HCT116 (cell line): ENCODE data around the gene ENDOD1. TPM values are rescaled to one million over a fixed set of nuclear protein-coding genes. Genes with fewer than 3 reads are reported as not detected.

Experiments used
- ATF3 ChIP-seq: IDR thresholded peaks from 2 replicates; pipeline ENCODE4 v1.6.1; 2012
- CEBPB ChIP-seq: IDR thresholded peaks from 2 replicates; pipeline ENCODE4 v1.6.1; 2012; ENCODE audit warnings: low read depth
- EGR1 ChIP-seq: IDR thresholded peaks from 2 replicates; pipeline ENCODE4 v1.6.1; 2012; ENCODE audit warnings: low read depth
- EZH2 ChIP-seq: fragments of 200-600 bp; sonication (generic); IDR thresholded peaks from 2 replicates; pipeline ENCODE4 v1.6.1; 2017; ENCODE audit warnings: antibody characterized with exemption, mixed run types
- JUND ChIP-seq: IDR thresholded peaks from 2 replicates; pipeline ENCODE4 v1.6.1; 2012
- MAX ChIP-seq: IDR thresholded peaks from 2 replicates; pipeline ENCODE4 v1.6.1; 2012
- POLR2AphosphoS5 ChIP-seq: IDR thresholded peaks from 2 replicates; pipeline ENCODE4 v1.6.1; 2011; ENCODE audit warnings: mild to moderate bottlenecking, low read depth, low read length, moderate library complexity
- SIN3A ChIP-seq: IDR thresholded peaks from 2 replicates; pipeline ENCODE4 v1.6.1; 2012; ENCODE audit warnings: low read depth
- SP1 ChIP-seq: IDR thresholded peaks from 2 replicates; pipeline ENCODE4 v1.6.1; 2012; ENCODE audit warnings: low read depth
- SRF ChIP-seq: IDR thresholded peaks from 2 replicates; pipeline ENCODE4 v1.6.1; 2012; ENCODE audit warnings: low read depth
- YY1 ChIP-seq: IDR thresholded peaks from 2 replicates; pipeline ENCODE4 v1.6.1; 2011; ENCODE audit warnings: low read length, low read depth, moderate library complexity, mild to moderate bottlenecking; ENCODE audit not compliant: insufficient replicate concordance; ENCODE audit errors: extremely low read depth
- ZFX ChIP-seq: fragments of 450-650 bp; IDR thresholded peaks from 2 replicates; pipeline ENCODE4 v1.6.1; 2017
- ZNF274 ChIP-seq: fragments of 200-500 bp; sonication (Bioruptor generic); IDR thresholded peaks from 2 replicates; pipeline ENCODE4 v1.6.1; 2014; ENCODE audit warnings: mild to moderate bottlenecking, low read depth, low read length, inconsistent platforms
- total RNA-seq: library from RNA; stranded (reverse); gene quantifications from one replicate; pipeline ENCODE4 v1.2.1, GENCODE V29; 2021; ENCODE audit not compliant: unreplicated experiment
- TF ChIP-seq, protein P1 (sequence below): IDR thresholded peaks from 2 replicates; pipeline ENCODE4 v1.6.1; 2011; ENCODE audit warnings: mild to moderate bottlenecking, low read length, moderate library complexity; ENCODE audit not compliant: insufficient replicate concordance; ENCODE audit errors: extremely low read depth

Gene ENDOD1
- total RNA-seq, 1 experiment from 2014 or later = 33.6 TPM

DNA sequence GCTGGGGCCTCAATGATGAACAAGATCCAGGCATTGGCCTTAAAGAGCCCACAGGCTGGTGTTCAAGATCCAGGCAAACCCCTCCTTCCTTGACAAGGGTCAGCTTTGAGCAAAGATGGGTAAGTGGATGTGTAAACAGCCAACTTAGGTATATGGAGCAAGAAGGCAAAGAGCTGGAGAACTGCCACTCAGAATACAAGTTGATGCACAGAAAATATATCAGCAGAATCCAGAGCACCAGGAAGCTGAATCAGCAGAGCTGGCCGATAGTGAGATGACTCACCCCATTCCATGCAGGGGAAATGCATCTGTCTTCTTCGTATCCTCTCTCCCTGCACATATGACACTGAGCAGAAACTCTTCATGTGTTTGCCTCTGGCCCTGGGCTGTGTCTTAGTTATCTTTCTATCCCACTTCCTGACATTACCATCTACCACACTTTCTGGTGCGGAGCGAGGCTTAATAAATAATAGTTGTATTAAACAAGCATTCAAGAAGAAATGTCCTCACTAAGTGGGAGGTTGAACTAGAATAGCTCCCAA lies 57.8 kb downstream of the ENDOD1 start (continued):
- TF ChIP-seq SP1 (peak; percentile 47; the same call in 1 of the 2 replicates), ZNF274 (no peak), CEBPB (no peak), POLR2AphosphoS5 (peak; percentile 27; the same call in 1 of the 2 replicates), ATF3 (no peak), SRF (peak; percentile 41; the same call in 1 of the 2 replicates), MAX (no peak), ZFX (no peak), JUND (peak; percentile 86), EGR1 (no peak), YY1 (no peak), SIN3A (0 out of 2 replicates have a peak, but pooled peaks have one; percentile 33), EZH2 (no peak)
- TF ChIP-seq, protein P1, sequence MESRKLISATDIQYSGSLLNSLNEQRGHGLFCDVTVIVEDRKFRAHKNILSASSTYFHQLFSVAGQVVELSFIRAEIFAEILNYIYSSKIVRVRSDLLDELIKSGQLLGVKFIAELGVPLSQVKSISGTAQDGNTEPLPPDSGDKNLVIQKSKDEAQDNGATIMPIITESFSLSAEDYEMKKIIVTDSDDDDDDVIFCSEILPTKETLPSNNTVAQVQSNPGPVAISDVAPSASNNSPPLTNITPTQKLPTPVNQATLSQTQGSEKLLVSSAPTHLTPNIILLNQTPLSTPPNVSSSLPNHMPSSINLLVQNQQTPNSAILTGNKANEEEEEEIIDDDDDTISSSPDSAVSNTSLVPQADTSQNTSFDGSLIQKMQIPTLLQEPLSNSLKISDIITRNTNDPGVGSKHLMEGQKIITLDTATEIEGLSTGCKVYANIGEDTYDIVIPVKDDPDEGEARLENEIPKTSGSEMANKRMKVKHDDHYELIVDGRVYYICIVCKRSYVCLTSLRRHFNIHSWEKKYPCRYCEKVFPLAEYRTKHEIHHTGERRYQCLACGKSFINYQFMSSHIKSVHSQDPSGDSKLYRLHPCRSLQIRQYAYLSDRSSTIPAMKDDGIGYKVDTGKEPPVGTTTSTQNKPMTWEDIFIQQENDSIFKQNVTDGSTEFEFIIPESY = no peak
